ENCODE results near the gene CAMK1D.

GRCh38 chr10:12364559-12364958 is 15.2 kb downstream of the CAMK1D start:
- TF ChIP-seq, protein P1, sequence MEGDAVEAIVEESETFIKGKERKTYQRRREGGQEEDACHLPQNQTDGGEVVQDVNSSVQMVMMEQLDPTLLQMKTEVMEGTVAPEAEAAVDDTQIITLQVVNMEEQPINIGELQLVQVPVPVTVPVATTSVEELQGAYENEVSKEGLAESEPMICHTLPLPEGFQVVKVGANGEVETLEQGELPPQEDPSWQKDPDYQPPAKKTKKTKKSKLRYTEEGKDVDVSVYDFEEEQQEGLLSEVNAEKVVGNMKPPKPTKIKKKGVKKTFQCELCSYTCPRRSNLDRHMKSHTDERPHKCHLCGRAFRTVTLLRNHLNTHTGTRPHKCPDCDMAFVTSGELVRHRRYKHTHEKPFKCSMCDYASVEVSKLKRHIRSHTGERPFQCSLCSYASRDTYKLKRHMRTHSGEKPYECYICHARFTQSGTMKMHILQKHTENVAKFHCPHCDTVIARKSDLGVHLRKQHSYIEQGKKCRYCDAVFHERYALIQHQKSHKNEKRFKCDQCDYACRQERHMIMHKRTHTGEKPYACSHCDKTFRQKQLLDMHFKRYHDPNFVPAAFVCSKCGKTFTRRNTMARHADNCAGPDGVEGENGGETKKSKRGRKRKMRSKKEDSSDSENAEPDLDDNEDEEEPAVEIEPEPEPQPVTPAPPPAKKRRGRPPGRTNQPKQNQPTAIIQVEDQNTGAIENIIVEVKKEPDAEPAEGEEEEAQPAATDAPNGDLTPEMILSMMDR (IDR thresholded peaks at IDR 0.05) = no peak
- TF ChIP-seq, protein P2, sequence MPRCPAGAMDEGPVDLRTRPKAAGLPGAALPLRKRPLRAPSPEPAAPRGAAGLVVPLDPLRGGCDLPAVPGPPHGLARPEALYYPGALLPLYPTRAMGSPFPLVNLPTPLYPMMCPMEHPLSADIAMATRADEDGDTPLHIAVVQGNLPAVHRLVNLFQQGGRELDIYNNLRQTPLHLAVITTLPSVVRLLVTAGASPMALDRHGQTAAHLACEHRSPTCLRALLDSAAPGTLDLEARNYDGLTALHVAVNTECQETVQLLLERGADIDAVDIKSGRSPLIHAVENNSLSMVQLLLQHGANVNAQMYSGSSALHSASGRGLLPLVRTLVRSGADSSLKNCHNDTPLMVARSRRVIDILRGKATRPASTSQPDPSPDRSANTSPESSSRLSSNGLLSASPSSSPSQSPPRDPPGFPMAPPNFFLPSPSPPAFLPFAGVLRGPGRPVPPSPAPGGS (IDR thresholded peaks at IDR 0.05) = no peak
- TF ChIP-seq BHLHE40 (IDR thresholded peaks at IDR 0.05; ENCODE audit: low read depth, low read length) = no peak
- no peak for TF ChIP-seq POLR2A (IDR thresholded peaks at IDR 0.05; ENCODE audit: low read length)
- no peak for TF ChIP-seq JUN (IDR thresholded peaks at IDR 0.05)
- no peak for TF ChIP-seq EP300 (IDR thresholded peaks at IDR 0.05)
- no peak for TF ChIP-seq REST (IDR thresholded peaks at IDR 0.05)
